ENCODE measurements around the gene CAMTA1. TPM values are rescaled to one million over a fixed set of nuclear protein-coding genes. Genes with fewer than 3 reads are reported as not detected.
"Not testable (repeated sequence)": the region's sequence is repeated elsewhere in the genome, so short reads cannot be mapped to it uniquely, and the experiment has no call there.

Gene CAMTA1
- total RNA-seq (100 to 1,000 TPM in 1 of 2 donors, 10 to 100 TPM in 1; 90.5 to 204 TPM), polyA plus RNA-seq (ENCODE audit: insufficient read length in 2 of 2) (100 to 1,000 TPM; 186 to 236 TPM)
- long read RNA-seq, donor 1, transcript CAMTA1-209 (4 exons, 863 nt): minor isoform, 7 of 190 reads
- long read RNA-seq, donor 1, transcript CAMTA1-208 (4 exons, 567 nt): major isoform, 76 of 190 reads
- long read RNA-seq, donor 1, transcript CAMTA1-202 (5 exons, 431 nt): minor isoform, 5 of 190 reads
- long read RNA-seq, donor 1, transcript CAMTA1-213 (3 exons, 538 nt): minor isoform, 49 of 190 reads
- long read RNA-seq, donor 1, partial matches to known transcripts: 47 of 190 reads
- long read RNA-seq, donor 1, other reads (novel, unspliced or antisense): 0 of 190 reads
- long read RNA-seq, donor 2, transcript CAMTA1-213 (3 exons, 538 nt): minor isoform, 47 of 136 reads
- long read RNA-seq, donor 2, transcript CAMTA1-208 (4 exons, 567 nt): major isoform, 72 of 136 reads
- long read RNA-seq, donor 2, partial matches to known transcripts: 8 of 136 reads
- long read RNA-seq, donor 2, other reads (novel, unspliced or antisense): 0 of 136 reads
- long read RNA-seq, donor 3, transcript CAMTA1-213 (3 exons, 538 nt): major isoform, 42 of 119 reads
- long read RNA-seq, donor 3, transcript CAMTA1-208 (4 exons, 567 nt): minor isoform, 40 of 119 reads
- long read RNA-seq, donor 3, partial matches to known transcripts: 28 of 119 reads
- long read RNA-seq, donor 3, other reads (novel, unspliced or antisense): 0 of 119 reads
- long read RNA-seq, donor 4, transcript CAMTA1-208 (4 exons, 567 nt): major isoform, 34 of 66 reads
- long read RNA-seq, donor 4, transcript CAMTA1-209 (4 exons, 863 nt): minor isoform, 5 of 66 reads
- long read RNA-seq, donor 4, transcript CAMTA1-213 (3 exons, 538 nt): minor isoform, 24 of 66 reads
- long read RNA-seq, donor 4, partial matches to known transcripts: 0 of 66 reads
- long read RNA-seq, donor 4, other reads (novel, unspliced or antisense): 0 of 66 reads

- H3K9me3 ChIP-seq (ENCODE audit: control insufficient read depth, insufficient read depth, low read length): no peaks in the 10 kb centered on the region
- H3K4me3 ChIP-seq (ENCODE audit: low read depth, low read length): peak within 1 kb of the TSS; percentile 57
- no peaks in the 10 kb centered on the region for H3K27me3 ChIP-seq (ENCODE audit: control insufficient read depth, insufficient read depth, low read length)
- no peaks in the 10 kb centered on the region for H3K36me3 ChIP-seq (ENCODE audit: control insufficient read depth, insufficient read depth, low read length)
- H3K27ac ChIP-seq (ENCODE audit: low read depth, low read length): peak within 1 kb of the TSS; percentile 85
- H3K4me1 ChIP-seq (ENCODE audit: control insufficient read depth, insufficient read depth, low read length): peaks cover 6% of the 10 kb centered on the region
- no peak for DNase-seq (ENCODE audit: low read depth in 4 of 6, low spot score in 6 of 6)
- under 1% methylated on average over 66 of the region's 69 CpGs for WGBS (ENCODE audit: insufficient coverage)
Observed at GRCh38 chr1:6785318-6785727, at the start of gene CAMTA1. TSS of gene CAMTA1 (plus strand) at chr1:6785454. CDS start at chr1:6785531, 77 bp downstream.

DNA sequence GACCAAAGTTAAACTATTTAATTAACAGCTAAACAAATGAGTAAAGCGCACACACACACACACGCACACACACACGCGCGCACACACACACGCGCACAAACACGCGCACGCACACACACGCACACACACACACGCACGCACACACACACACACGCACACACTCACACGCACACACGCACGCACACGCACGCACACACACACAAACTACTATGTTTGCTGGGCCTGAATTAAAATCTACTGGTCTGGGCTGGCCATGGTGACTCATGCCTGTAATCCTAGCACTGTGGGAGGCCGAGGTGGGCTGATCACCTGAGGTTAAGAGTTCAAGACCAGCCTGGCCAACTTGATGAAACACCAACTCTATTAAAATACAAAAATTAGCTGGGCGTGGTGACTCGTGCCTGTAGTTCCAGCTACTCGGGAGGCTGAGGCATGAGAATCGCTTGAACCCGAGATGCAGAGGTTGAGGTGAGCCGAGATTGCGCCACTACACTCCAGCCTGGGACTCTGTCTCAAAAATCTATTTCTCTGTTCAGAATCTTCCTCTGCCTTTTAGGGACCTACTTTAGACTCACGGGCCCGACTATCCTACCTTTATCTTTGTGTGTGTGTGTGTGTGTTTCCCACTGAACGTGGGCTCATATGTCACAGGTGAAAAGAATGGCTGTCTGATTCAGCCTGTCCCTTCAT, 46.1 kb upstream of the CAMTA1 start:
- Histone ChIP-seq H3K27me3 (ENCODE audit: control insufficient read depth, insufficient read depth, low read length) (no peaks in the 10 kb centered on the region), H3K27ac (ENCODE audit: low read depth, low read length) (no peak overlapping the region), H3K9me3 (ENCODE audit: control insufficient read depth, insufficient read depth, low read length) (no peaks in the 10 kb centered on the region), H3K4me3 (ENCODE audit: low read depth, low read length) (no peak overlapping the region), H3K36me3 (ENCODE audit: control insufficient read depth, insufficient read depth, low read length) (no peaks in the 10 kb centered on the region), H3K4me1 (ENCODE audit: control insufficient read depth, insufficient read depth, low read length) (peaks cover 8% of the 10 kb centered on the region)
- no peak for DNase-seq (ENCODE audit: low read depth in 4 of 6, low spot score in 6 of 6)
- 95% methylated on average over 11 of the region's 30 CpGs for WGBS (ENCODE audit: insufficient coverage)

DNA sequence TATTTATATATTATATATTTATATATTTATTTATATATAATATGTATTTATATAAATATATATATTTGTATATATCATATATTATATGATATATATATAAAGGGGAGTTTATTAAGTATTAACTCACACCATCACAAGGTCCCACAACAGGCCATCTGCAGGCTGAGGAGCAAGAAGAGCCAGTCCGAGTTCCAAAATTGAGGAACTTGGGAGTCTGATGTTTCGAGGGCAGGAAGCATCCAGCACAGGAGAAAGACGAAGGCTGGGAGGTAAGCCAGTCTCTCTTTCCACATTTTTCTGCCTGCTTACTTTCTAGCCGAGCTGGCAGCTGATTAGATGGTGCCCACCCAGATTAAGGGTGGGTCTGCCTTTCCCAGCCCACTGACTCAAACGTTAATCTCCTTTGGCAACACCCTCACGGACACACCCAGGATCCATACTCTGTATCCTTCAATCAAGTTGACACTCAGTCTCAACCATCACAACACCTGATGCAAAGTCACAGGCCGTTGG, 42.5 kb upstream of the CAMTA1 start:
- H3K4me3 ChIP-seq (ENCODE audit: low read depth, low read length); H3K9me3 ChIP-seq (ENCODE audit: control insufficient read depth, insufficient read depth, low read length); H3K4me1 ChIP-seq (ENCODE audit: control insufficient read depth, insufficient read depth, low read length); H3K27me3 ChIP-seq (ENCODE audit: control insufficient read depth, insufficient read depth, low read length); H3K27ac ChIP-seq (ENCODE audit: low read depth, low read length); H3K36me3 ChIP-seq (ENCODE audit: control insufficient read depth, insufficient read depth, low read length): not testable (repeated sequence)
- 74% methylated on average over 7 of the region's 7 CpGs for WGBS (ENCODE audit: insufficient coverage)
- DNase-seq (ENCODE audit: low read depth in 4 of 6, low spot score in 6 of 6): peak in 1 of 6 donors; percentile 34

DNA sequence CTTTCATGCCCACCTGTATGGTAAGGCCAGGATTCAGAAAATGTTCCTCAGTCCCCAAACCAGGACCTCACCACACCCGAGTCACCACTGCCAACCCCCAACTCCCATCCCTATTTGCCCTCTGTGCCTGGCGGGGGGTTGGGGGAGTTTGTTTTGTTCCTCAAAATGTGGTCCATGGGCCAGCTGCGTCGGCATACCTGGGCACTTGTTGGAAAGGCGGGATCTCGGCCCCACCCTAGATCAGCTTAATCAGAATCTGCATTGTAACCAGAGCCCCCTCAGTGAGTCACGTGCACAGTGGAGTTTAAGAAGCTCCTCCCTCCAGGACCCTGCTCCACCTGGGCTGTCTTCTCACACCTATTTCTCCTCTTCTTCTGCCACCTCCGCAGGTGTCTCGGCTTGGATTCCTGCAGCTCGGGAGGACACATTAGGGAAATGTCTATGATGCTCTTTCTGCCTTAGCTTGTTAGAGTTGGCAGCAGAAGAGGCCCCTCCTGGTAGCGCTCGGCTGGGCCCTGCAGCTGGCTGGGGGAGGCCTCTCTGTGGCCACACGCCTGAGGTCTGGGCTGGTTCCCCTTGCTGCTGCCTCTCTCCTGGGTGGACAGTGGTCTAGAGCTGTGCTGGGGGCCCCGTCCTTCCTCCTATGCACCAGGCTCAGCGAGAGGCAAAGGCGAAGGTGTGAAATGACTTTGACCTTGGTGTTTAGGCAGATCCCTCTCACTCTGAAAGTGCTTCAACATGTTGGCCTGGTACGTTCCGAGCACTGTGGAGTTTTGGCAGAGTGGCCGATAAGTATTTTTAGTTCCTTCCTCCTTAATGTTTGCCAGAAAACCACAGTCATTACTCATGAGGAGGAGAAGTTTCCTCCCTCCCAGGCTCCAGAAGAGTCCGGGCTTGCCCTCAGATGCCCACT, 41.8 kb upstream of the CAMTA1 start:
- Histone ChIP-seq H3K27me3 (ENCODE audit: control insufficient read depth, insufficient read depth, low read length) (no peaks in the 10 kb centered on the region), H3K36me3 (ENCODE audit: control insufficient read depth, insufficient read depth, low read length) (no peaks in the 10 kb centered on the region), H3K4me3 (ENCODE audit: low read depth, low read length) (no peak overlapping the region), H3K9me3 (ENCODE audit: control insufficient read depth, insufficient read depth, low read length) (no peaks in the 10 kb centered on the region), H3K4me1 (ENCODE audit: control insufficient read depth, insufficient read depth, low read length) (peaks cover 8% of the 10 kb centered on the region), H3K27ac (ENCODE audit: low read depth, low read length) (no peak overlapping the region)
- WGBS (ENCODE audit: insufficient coverage): 70% methylated on average over 12 of the region's 20 CpGs
- peak in 1 of 6 donors; percentile 51 for DNase-seq (ENCODE audit: low read depth in 4 of 6, low spot score in 6 of 6)

GRCh38 chr1:6745073-6745472, 40.2 kb upstream of the CAMTA1 start:
- peaks cover 8% of the 10 kb centered on the region for H3K4me1 ChIP-seq (ENCODE audit: control insufficient read depth, insufficient read depth, low read length)
- no peak for DNase-seq (ENCODE audit: low read depth in 4 of 6, low spot score in 6 of 6)
- H3K27me3 ChIP-seq (ENCODE audit: control insufficient read depth, insufficient read depth, low read length): no peaks in the 10 kb centered on the region
- no peaks in the 10 kb centered on the region for H3K36me3 ChIP-seq (ENCODE audit: control insufficient read depth, insufficient read depth, low read length)
- no peak overlapping the region for H3K4me3 ChIP-seq (ENCODE audit: low read depth, low read length)
- H3K27ac ChIP-seq (ENCODE audit: low read depth, low read length): no peak overlapping the region
- H3K9me3 ChIP-seq (ENCODE audit: control insufficient read depth, insufficient read depth, low read length): no peaks in the 10 kb centered on the region
- WGBS (ENCODE audit: insufficient coverage): 100% methylated on average over 4 of the region's 5 CpGs

- Histone ChIP-seq H3K4me3 (ENCODE audit: low read depth, low read length) (no peak overlapping the region), H3K27me3 (ENCODE audit: control insufficient read depth, insufficient read depth, low read length) (no peaks in the 10 kb centered on the region), H3K27ac (ENCODE audit: low read depth, low read length) (no peak overlapping the region), H3K9me3 (ENCODE audit: control insufficient read depth, insufficient read depth, low read length) (no peaks in the 10 kb centered on the region), H3K36me3 (ENCODE audit: control insufficient read depth, insufficient read depth, low read length) (no peaks in the 10 kb centered on the region), H3K4me1 (ENCODE audit: control insufficient read depth, insufficient read depth, low read length) (peaks cover 8% of the 10 kb centered on the region)
- DNase-seq (ENCODE audit: low read depth in 4 of 6, low spot score in 6 of 6): no peak
- WGBS (ENCODE audit: insufficient coverage): no CpG with 5 or more reads among the region's 2 CpGs
Observed at GRCh38 chr1:6747674-6748073, 37.6 kb upstream of the CAMTA1 start.

- no peaks in the 10 kb centered on the region for H3K9me3 ChIP-seq (ENCODE audit: control insufficient read depth, insufficient read depth, low read length)
- WGBS (ENCODE audit: insufficient coverage): 100% methylated on average over 2 of the region's 4 CpGs
- H3K4me1 ChIP-seq (ENCODE audit: control insufficient read depth, insufficient read depth, low read length): peaks cover 8% of the 10 kb centered on the region
- H3K27ac ChIP-seq (ENCODE audit: low read depth, low read length): no peak overlapping the region
- H3K4me3 ChIP-seq (ENCODE audit: low read depth, low read length): no peak overlapping the region
- DNase-seq (ENCODE audit: low read depth in 4 of 6, low spot score in 6 of 6): no peak
- H3K36me3 ChIP-seq (ENCODE audit: control insufficient read depth, insufficient read depth, low read length): no peaks in the 10 kb centered on the region
- H3K27me3 ChIP-seq (ENCODE audit: control insufficient read depth, insufficient read depth, low read length): no peaks in the 10 kb centered on the region
Observed at GRCh38 chr1:6750490-6750889, 34.8 kb upstream of the CAMTA1 start.

DNA sequence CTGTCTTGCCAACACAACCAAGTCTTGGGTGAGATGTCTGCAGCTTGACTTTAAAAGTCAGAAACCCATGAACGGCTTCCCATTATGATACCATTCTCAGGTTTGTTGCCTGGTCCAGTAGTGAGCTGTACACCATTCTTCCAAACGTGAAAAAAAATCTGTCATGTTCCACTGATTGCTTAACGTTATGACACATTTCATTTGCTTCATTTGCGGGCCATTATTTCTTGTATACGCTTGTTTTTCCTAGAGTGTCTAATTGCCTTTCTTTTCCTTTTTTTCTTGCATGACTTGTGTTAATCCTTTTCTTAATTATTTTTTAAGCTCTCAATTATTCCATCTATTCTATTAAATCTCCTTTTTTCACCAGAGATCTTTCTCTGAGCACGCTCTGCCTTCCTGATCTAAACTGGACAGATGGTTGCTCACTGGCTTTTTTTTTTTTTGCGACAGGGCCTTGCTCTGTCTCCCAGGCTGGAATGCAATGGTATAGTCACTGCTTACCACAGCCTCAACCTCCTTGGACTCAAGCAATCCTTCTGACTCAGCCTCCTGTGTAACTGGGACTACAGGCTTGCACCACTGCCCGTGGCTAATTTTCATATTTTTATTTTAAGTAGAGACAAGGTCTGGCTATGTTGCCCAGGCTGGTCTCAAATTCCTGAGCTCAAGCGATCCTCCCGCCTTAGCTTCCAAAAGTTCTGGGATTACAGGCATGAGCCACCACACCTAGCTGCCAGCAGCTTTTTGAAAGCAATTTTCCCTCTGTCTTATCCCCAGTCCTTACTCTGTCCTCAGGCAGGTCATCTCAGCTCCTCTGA, 31.7 kb upstream of the CAMTA1 start:
- DNase-seq (ENCODE audit: low read depth in 4 of 6, low spot score in 6 of 6): no peak
- H3K27me3 ChIP-seq (ENCODE audit: control insufficient read depth, insufficient read depth, low read length): peaks cover 2% of the 10 kb centered on the region
- no peaks in the 10 kb centered on the region for H3K36me3 ChIP-seq (ENCODE audit: control insufficient read depth, insufficient read depth, low read length)
- WGBS (ENCODE audit: insufficient coverage): 77% methylated on average over 9 of the region's 10 CpGs
- H3K4me3 ChIP-seq (ENCODE audit: low read depth, low read length): no peak overlapping the region
- H3K9me3 ChIP-seq (ENCODE audit: control insufficient read depth, insufficient read depth, low read length): no peaks in the 10 kb centered on the region
- H3K4me1 ChIP-seq (ENCODE audit: control insufficient read depth, insufficient read depth, low read length): no peaks in the 10 kb centered on the region
- no peak overlapping the region for H3K27ac ChIP-seq (ENCODE audit: low read depth, low read length)
